ENCODE measurements around the gene C12orf42.

C12orf42 gene

GRCh38 chr12:103495469-103496456 is at the start of gene C12orf42:
Gene C12orf42, minus strand, starts transcription at chr12:103495968. Its CDS starts 17,542 bp downstream, at chr12:103478426.
- DNase-seq (ENCODE audit: low read depth), result peak; percentile 24

GRCh38 chr12:103542078-103542477 is 46.3 kb upstream of the C12orf42 start:
- no peak for DNase-seq (ENCODE audit: low read depth)

- DNase-seq (ENCODE audit: low read depth), result no peak
Measured at GRCh38 chr12:103540319-103540718, 44.6 kb upstream of the C12orf42 start.

- DNase-seq (ENCODE audit: low read depth), result no peak
Measured at GRCh38 chr12:103538397-103538796, 42.6 kb upstream of the C12orf42 start.

GRCh38 chr12:103530307-103531066 is 34.7 kb upstream of the C12orf42 start:
- DNase-seq (ENCODE audit: low read depth), result no peak

GRCh38 chr12:103529306-103529705 is 33.5 kb upstream of the C12orf42 start:
- DNase-seq (ENCODE audit: low read depth), result no peak

- DNase-seq (ENCODE audit: low read depth), result no peak
Measured at GRCh38 chr12:103524238-103524875, 28.6 kb upstream of the C12orf42 start.

GRCh38 chr12:103523771-103524170 is 28.0 kb upstream of the C12orf42 start:
- DNase-seq (ENCODE audit: low read depth), result no peak

- DNase-seq (ENCODE audit: low read depth), result no peak
Measured at GRCh38 chr12:103520686-103521215, 25.0 kb upstream of the C12orf42 start.

GRCh38 chr12:103519632-103520031 is 23.9 kb upstream of the C12orf42 start:
- no peak for DNase-seq (ENCODE audit: low read depth)

GRCh38 chr12:103518899-103519298 is 23.1 kb upstream of the C12orf42 start:
- DNase-seq (ENCODE audit: low read depth), result no peak

GRCh38 chr12:103517161-103517560 is 21.4 kb upstream of the C12orf42 start:
- DNase-seq (ENCODE audit: low read depth), result no peak

GRCh38 chr12:103515341-103515740 is 19.6 kb upstream of the C12orf42 start:
- no peak for DNase-seq (ENCODE audit: low read depth)

GRCh38 chr12:103513875-103514274 is 18.1 kb upstream of the C12orf42 start:
- DNase-seq (ENCODE audit: low read depth), result no peak

- peak; percentile 5 for DNase-seq (ENCODE audit: low read depth)
Measured at GRCh38 chr12:103505371-103506236, 9.8 kb upstream of the C12orf42 start.

- no peak for DNase-seq (ENCODE audit: low read depth)
Measured at GRCh38 chr12:103504606-103505005, 8.8 kb upstream of the C12orf42 start.

- DNase-seq (ENCODE audit: low read depth), result no peak
Measured at GRCh38 chr12:103503546-103504480, 8.0 kb upstream of the C12orf42 start.

GRCh38 chr12:103501447-103501846 is 5.7 kb upstream of the C12orf42 start:
- no peak for DNase-seq (ENCODE audit: low read depth)

- DNase-seq (ENCODE audit: low read depth), result no peak
Measured at GRCh38 chr12:103499571-103499970, 3.8 kb upstream of the C12orf42 start.

GRCh38 chr12:103498990-103499389 is 3.2 kb upstream of the C12orf42 start:
- DNase-seq (ENCODE audit: low read depth), result no peak

Data from activated T-helper 9 cell treated with anti-CD3 and anti-CD28 coated beads, Interleukin-2, amount 50 U/mL, for 16 hours (primary cell).